Central memory CD8-positive, alpha-beta T cell (primary cell): ENCODE data around the gene CADM1.

Experiments
- ATAC-seq: fragments of 150-1000 bp; cut with Tn5 transposase; replicated peaks from 2 replicates; pipeline ENCODE4 v1.10.0; 2022; ENCODE audit warnings: mild to moderate bottlenecking, moderate FRiP score, moderate number of reproducible peaks; ENCODE audit not compliant: poor library complexity, severe bottlenecking; ENCODE audit errors: extremely low read depth
- DNase-seq, 2 donors: peaks; one replicate each; pipeline ENCODE4 v3.0.0; 2021; ENCODE audit warnings: low spot score in 2 of 2
- H3K27ac Mint-ChIP-seq: one replicate; pipeline ENCODE4 v1.8.0; 2022; ENCODE audit warnings: low read depth, mild to moderate bottlenecking, moderate library complexity, mixed read lengths
- H3K27me3 Mint-ChIP-seq: one replicate; pipeline ENCODE4 v1.8.0; 2022; ENCODE audit warnings: mixed read lengths
- H3K36me3 Mint-ChIP-seq: one replicate; pipeline ENCODE4 v1.8.0; 2022; ENCODE audit warnings: mild to moderate bottlenecking, moderate library complexity, mixed read lengths; ENCODE audit not compliant: insufficient read depth
- H3K4me1 Mint-ChIP-seq: one replicate; pipeline ENCODE4 v1.8.0; 2022; ENCODE audit warnings: mixed read lengths
- H3K4me3 Mint-ChIP-seq: one replicate; pipeline ENCODE4 v1.8.0; 2022; ENCODE audit warnings: mild to moderate bottlenecking, moderate library complexity, mixed read lengths
- H3K9me3 Mint-ChIP-seq: one replicate; pipeline ENCODE4 v1.8.0; 2022; ENCODE audit warnings: mixed read lengths

Gene CADM1

GRCh38 chr11:115344846-115345245, 159.4 kb downstream of the CADM1 start:
- no peaks in the 10 kb centered on the region for H3K9me3 Mint-ChIP-seq
- no peaks in the 10 kb centered on the region for H3K27me3 Mint-ChIP-seq
- ATAC-seq (no peak), DNase-seq (no peak)
- H3K4me1 Mint-ChIP-seq, result no peaks in the 10 kb centered on the region
- no peak overlapping the region for H3K27ac Mint-ChIP-seq
- H3K36me3 Mint-ChIP-seq, result peaks cover 1% of the 10 kb centered on the region
- no peak overlapping the region for H3K4me3 Mint-ChIP-seq

GRCh38 chr11:115342142-115342541, 162.1 kb downstream of the CADM1 start:
- DNase-seq, result no peak
- no peak for ATAC-seq
- Mint-ChIP-seq H3K4me1 (no peaks in the 10 kb centered on the region), H3K27ac (no peak overlapping the region), H3K27me3 (no peaks in the 10 kb centered on the region), H3K4me3 (no peak overlapping the region), H3K36me3 (peaks cover 1% of the 10 kb centered on the region), H3K9me3 (no peaks in the 10 kb centered on the region)

- no peaks in the 10 kb centered on the region for H3K4me1 Mint-ChIP-seq
- no peaks in the 10 kb centered on the region for H3K9me3 Mint-ChIP-seq
- H3K27me3 Mint-ChIP-seq, result no peaks in the 10 kb centered on the region
- H3K4me3 Mint-ChIP-seq, result no peak overlapping the region
- no peak overlapping the region for H3K27ac Mint-ChIP-seq
- DNase-seq (no peak), ATAC-seq (no peak)
- H3K36me3 Mint-ChIP-seq, result no peaks in the 10 kb centered on the region
These were observed 163.3 kb downstream of the CADM1 start for GRCh38 chr11:115340874-115341273.

- no peaks in the 10 kb centered on the region for H3K27me3 Mint-ChIP-seq
- H3K4me3 Mint-ChIP-seq, result no peak overlapping the region
- ATAC-seq (no peak), DNase-seq (no peak)
- H3K4me1 Mint-ChIP-seq, result no peaks in the 10 kb centered on the region
- no peaks in the 10 kb centered on the region for H3K36me3 Mint-ChIP-seq
- no peak overlapping the region for H3K27ac Mint-ChIP-seq
- no peaks in the 10 kb centered on the region for H3K9me3 Mint-ChIP-seq
These were observed 165.7 kb downstream of the CADM1 start for GRCh38 chr11:115338476-115338875.

- H3K27me3 Mint-ChIP-seq, result no peaks in the 10 kb centered on the region
- H3K9me3 Mint-ChIP-seq, result no peaks in the 10 kb centered on the region
- no peaks in the 10 kb centered on the region for H3K4me1 Mint-ChIP-seq
- H3K4me3 Mint-ChIP-seq, result no peak overlapping the region
- H3K27ac Mint-ChIP-seq, result no peak overlapping the region
- DNase-seq, result no peak
- ATAC-seq, result no peak
- no peaks in the 10 kb centered on the region for H3K36me3 Mint-ChIP-seq
These were observed 169.1 kb downstream of the CADM1 start for GRCh38 chr11:115334932-115335788.

GRCh38 chr11:115333949-115334348, 170.3 kb downstream of the CADM1 start:
- Mint-ChIP-seq H3K4me1 (no peaks in the 10 kb centered on the region), H3K27ac (no peak overlapping the region), H3K27me3 (no peaks in the 10 kb centered on the region), H3K9me3 (no peaks in the 10 kb centered on the region), H3K4me3 (no peak overlapping the region), H3K36me3 (no peaks in the 10 kb centered on the region)
- ATAC-seq, result no peak
- no peak for DNase-seq

- no peaks in the 10 kb centered on the region for H3K36me3 Mint-ChIP-seq
- no peaks in the 10 kb centered on the region for H3K9me3 Mint-ChIP-seq
- no peaks in the 10 kb centered on the region for H3K27me3 Mint-ChIP-seq
- H3K27ac Mint-ChIP-seq, result no peak overlapping the region
- no peaks in the 10 kb centered on the region for H3K4me1 Mint-ChIP-seq
- ATAC-seq, result no peak
- H3K4me3 Mint-ChIP-seq, result no peak overlapping the region
- no peak for DNase-seq
These were observed 171.1 kb downstream of the CADM1 start for GRCh38 chr11:115333121-115333520.

- no peak for DNase-seq
- Mint-ChIP-seq H3K4me3 (no peak overlapping the region), H3K27me3 (no peaks in the 10 kb centered on the region)
These were observed 173.3 kb downstream of the CADM1 start for GRCh38 chr11:115330684-115331482.

GRCh38 chr11:115326526-115326925, 177.7 kb downstream of the CADM1 start:
- Mint-ChIP-seq H3K9me3 (no peaks in the 10 kb centered on the region), H3K27me3 (no peaks in the 10 kb centered on the region), H3K4me1 (peaks cover 9% of the 10 kb centered on the region), H3K27ac (no peak overlapping the region), H3K36me3 (no peaks in the 10 kb centered on the region), H3K4me3 (no peak overlapping the region)
- no peak for ATAC-seq
- no peak for DNase-seq

More at GRCh38 chr11:115330684-115331482, 173.3 kb downstream of the CADM1 start:
- H3K4me1 Mint-ChIP-seq, result no peaks in the 10 kb centered on the region
- no peak for ATAC-seq
- H3K36me3 Mint-ChIP-seq, result no peaks in the 10 kb centered on the region
- no peak overlapping the region for H3K27ac Mint-ChIP-seq
- H3K9me3 Mint-ChIP-seq, result no peaks in the 10 kb centered on the region

GRCh38 chr11:115325523-115325922, 178.7 kb downstream of the CADM1 start:
- H3K36me3 Mint-ChIP-seq, result no peaks in the 10 kb centered on the region
- ATAC-seq (no peak), DNase-seq (no peak)
- no peaks in the 10 kb centered on the region for H3K27me3 Mint-ChIP-seq
- no peaks in the 10 kb centered on the region for H3K9me3 Mint-ChIP-seq
- H3K4me1 Mint-ChIP-seq, result peaks cover 9% of the 10 kb centered on the region
- no peak overlapping the region for H3K27ac Mint-ChIP-seq
- H3K4me3 Mint-ChIP-seq, result no peak overlapping the region

- Mint-ChIP-seq H3K27me3 (no peaks in the 10 kb centered on the region), H3K4me1 (peaks cover 9% of the 10 kb centered on the region), H3K4me3 (no peak overlapping the region), H3K36me3 (no peaks in the 10 kb centered on the region), H3K9me3 (no peaks in the 10 kb centered on the region), H3K27ac (no peak overlapping the region)
- peak; percentile 83 for ATAC-seq
- peak in 1 of 2 donors; percentile 14 for DNase-seq
These were observed 179.4 kb downstream of the CADM1 start for GRCh38 chr11:115324581-115325432.

GRCh38 chr11:115322553-115323203, 181.5 kb downstream of the CADM1 start:
- ATAC-seq (no peak), DNase-seq (no peak)
- Mint-ChIP-seq H3K4me1 (peaks cover 9% of the 10 kb centered on the region), H3K4me3 (no peak overlapping the region), H3K27ac (no peak overlapping the region), H3K36me3 (peaks cover 1% of the 10 kb centered on the region), H3K27me3 (no peaks in the 10 kb centered on the region), H3K9me3 (no peaks in the 10 kb centered on the region)
